HL-60 (cell line): ENCODE measurements around the gene EDEM1.

ENCODE experiments used
- CTCF ChIP-seq: IDR thresholded peaks from one replicate; pipeline ENCODE4 v1.5.1; 2011; ENCODE audit warnings: low read length, control low read depth, inconsistent platforms; ENCODE audit not compliant: insufficient read depth
- GABPA ChIP-seq: IDR thresholded peaks from 2 replicates; pipeline ENCODE4 v1.6.1; 2012; ENCODE audit warnings: low read depth
- POLR2AphosphoS5 ChIP-seq: IDR thresholded peaks from 2 replicates; pipeline ENCODE4 v1.6.1; 2012; ENCODE audit warnings: low read depth

- no peak for TF ChIP-seq CTCF
- no peak for TF ChIP-seq POLR2AphosphoS5
- no peak for TF ChIP-seq GABPA
Measured at GRCh38 chr3:5202222-5202621, 14.7 kb downstream of the EDEM1 start.
